Effector memory CD4-positive, alpha-beta T cell (primary cell): Measurements from ENCODE around the gene EPHB2.
"Not testable (repeated sequence)": the region's sequence is repeated elsewhere in the genome, so short reads cannot be mapped to it uniquely, and the experiment has no call there.

Experiments
- DNase-seq, 3 donors: peaks; one replicate each; pipeline ENCODE4 v3.0.0-alpha.2; 2020
- H3K27ac ChIP-seq: 2 replicates; pipeline ENCODE4 v1.7.0; 2013; ENCODE audit warnings: mild to moderate bottlenecking, low read length, moderate library complexity; ENCODE audit not compliant: insufficient read depth, poor library complexity, severe bottlenecking
- H3K27me3 ChIP-seq: replicated peaks from 2 replicates; pipeline ENCODE4 v1.7.0; 2013; ENCODE audit warnings: mild to moderate bottlenecking, low read length; ENCODE audit not compliant: insufficient read depth, control insufficient read depth, poor library complexity, severe bottlenecking
- H3K36me3 ChIP-seq: 2 replicates; pipeline ENCODE4 v1.7.0; 2013; ENCODE audit warnings: mild to moderate bottlenecking, low read length, moderate library complexity; ENCODE audit not compliant: control insufficient read depth, insufficient read depth
- H3K4me1 ChIP-seq: 2 replicates; pipeline ENCODE4 v1.7.0; 2013; ENCODE audit warnings: low read length, mild to moderate bottlenecking; ENCODE audit not compliant: control insufficient read depth, insufficient read depth, poor library complexity, severe bottlenecking
- H3K4me3 ChIP-seq: 2 replicates; pipeline ENCODE4 v1.7.0; 2013; ENCODE audit warnings: low read length, low read depth, mild to moderate bottlenecking; ENCODE audit not compliant: insufficient read depth, poor library complexity, severe bottlenecking
- H3K9me3 ChIP-seq: 2 replicates; pipeline ENCODE4 v1.7.0; 2013; ENCODE audit warnings: mild to moderate bottlenecking, low read length, moderate library complexity; ENCODE audit not compliant: control insufficient read depth

The EPHB2 gene

GRCh38 chr1:22674410-22674749 is 36.3 kb upstream of the EPHB2 start:
- Histone ChIP-seq H3K36me3 (no peaks in the 10 kb centered on the region), H3K4me1 (no peaks in the 10 kb centered on the region), H3K9me3 (no peaks in the 10 kb centered on the region), H3K27ac (no peak overlapping the region), H3K4me3 (no peak overlapping the region), H3K27me3 (peaks cover 9% of the 10 kb centered on the region)
- no peak for DNase-seq

- H3K4me1 ChIP-seq, DNase-seq, H3K9me3 ChIP-seq, H3K27me3 ChIP-seq, H3K36me3 ChIP-seq, H3K4me3 ChIP-seq, H3K27ac ChIP-seq: not testable (repeated sequence)
Observed at GRCh38 chr1:22676151-22676550, 34.5 kb upstream of the EPHB2 start.

GRCh38 chr1:22676916-22677583 is 33.6 kb upstream of the EPHB2 start:
- Histone ChIP-seq H3K36me3 (no peaks in the 10 kb centered on the region), H3K4me1 (no peaks in the 10 kb centered on the region), H3K4me3 (no peak overlapping the region), H3K9me3 (no peaks in the 10 kb centered on the region), H3K27ac (no peak overlapping the region), H3K27me3 (peaks cover 9% of the 10 kb centered on the region)
- DNase-seq, result no peak

- no peak overlapping the region for H3K4me3 ChIP-seq
- no peaks in the 10 kb centered on the region for H3K4me1 ChIP-seq
- no peak for DNase-seq
- no peaks in the 10 kb centered on the region for H3K9me3 ChIP-seq
- no peaks in the 10 kb centered on the region for H3K36me3 ChIP-seq
- H3K27me3 ChIP-seq, result peaks cover 8% of the 10 kb centered on the region
- H3K27ac ChIP-seq, result no peak overlapping the region
Observed at GRCh38 chr1:22677931-22678896, 32.4 kb upstream of the EPHB2 start.

- DNase-seq, result no peak
- Histone ChIP-seq H3K27ac (no peak overlapping the region), H3K36me3 (no peaks in the 10 kb centered on the region), H3K4me3 (no peak overlapping the region), H3K9me3 (no peaks in the 10 kb centered on the region), H3K4me1 (no peaks in the 10 kb centered on the region), H3K27me3 (no peaks in the 10 kb centered on the region)
Observed at GRCh38 chr1:22680726-22681125, 29.9 kb upstream of the EPHB2 start.

- no peak overlapping the region for H3K4me3 ChIP-seq
- no peaks in the 10 kb centered on the region for H3K9me3 ChIP-seq
- no peaks in the 10 kb centered on the region for H3K4me1 ChIP-seq
- H3K27me3 ChIP-seq, result no peaks in the 10 kb centered on the region
- no peaks in the 10 kb centered on the region for H3K36me3 ChIP-seq
- no peak for DNase-seq
- H3K27ac ChIP-seq, result no peak overlapping the region
Observed at GRCh38 chr1:22681556-22682276, 28.9 kb upstream of the EPHB2 start.

- Histone ChIP-seq H3K4me3 (no peak overlapping the region), H3K9me3 (no peaks in the 10 kb centered on the region), H3K4me1 (no peaks in the 10 kb centered on the region), H3K27me3 (peaks cover 3% of the 10 kb centered on the region), H3K27ac (no peak overlapping the region), H3K36me3 (no peaks in the 10 kb centered on the region)
- no peak for DNase-seq
Observed at GRCh38 chr1:22683547-22683946, 27.1 kb upstream of the EPHB2 start.

- Histone ChIP-seq H3K4me1 (no peaks in the 10 kb centered on the region), H3K27me3 (peaks cover 3% of the 10 kb centered on the region), H3K36me3 (no peaks in the 10 kb centered on the region), H3K27ac (no peak overlapping the region), H3K9me3 (no peaks in the 10 kb centered on the region), H3K4me3 (no peak overlapping the region)
- DNase-seq, result no peak
Observed at GRCh38 chr1:22685591-22686059, 25.0 kb upstream of the EPHB2 start.

- peaks cover 3% of the 10 kb centered on the region for H3K27me3 ChIP-seq
Observed at GRCh38 chr1:22687191-22687590, 23.4 kb upstream of the EPHB2 start.

More at GRCh38 chr1:22687191-22687590, 23.4 kb upstream of the EPHB2 start:
- H3K27ac ChIP-seq, result no peak overlapping the region
- H3K4me1 ChIP-seq, result no peaks in the 10 kb centered on the region
- H3K36me3 ChIP-seq, result no peaks in the 10 kb centered on the region
- H3K4me3 ChIP-seq, result no peak overlapping the region
- no peaks in the 10 kb centered on the region for H3K9me3 ChIP-seq
- DNase-seq, result no peak
